COLO668 (cell line): ENCODE measurements around the gene EPYC.
"Not testable (repeated sequence)": the region's sequence is repeated elsewhere in the genome, so short reads cannot be mapped to it uniquely, and the experiment has no call there.

Experiments used
- DNase-seq: peaks from one replicate; lab custom pipeline; 2025; ENCODE audit not compliant: unreplicated experiment; lab: John Stamatoyannopoulos, UW

The EPYC gene

GRCh38 chr12:90991952-90992465 lies 12.8 kb downstream of the EPYC start:
- DNase-seq: no peak

- DNase-seq: no peak
Measured at GRCh38 chr12:90990611-90991010, 14.2 kb downstream of the EPYC start.

GRCh38 chr12:90989686-90990111 lies 15.1 kb downstream of the EPYC start:
- no peak for DNase-seq

- no peak for DNase-seq
Measured at GRCh38 chr12:90987520-90987919, 17.3 kb downstream of the EPYC start.

GRCh38 chr12:90987101-90987500 lies 17.7 kb downstream of the EPYC start:
- no peak for DNase-seq

GRCh38 chr12:90985331-90985730 lies 19.4 kb downstream of the EPYC start:
- not testable (repeated sequence) for DNase-seq

GRCh38 chr12:90984114-90984513 lies 20.7 kb downstream of the EPYC start:
- no peak for DNase-seq

GRCh38 chr12:90982170-90982569 lies 22.6 kb downstream of the EPYC start:
- DNase-seq: no peak

GRCh38 chr12:90979951-90980350 lies 24.8 kb downstream of the EPYC start:
- no peak for DNase-seq

- no peak for DNase-seq
Measured at GRCh38 chr12:90979019-90979418, 25.8 kb downstream of the EPYC start.

- DNase-seq: no peak
Measured at GRCh38 chr12:90978117-90978770, 26.5 kb downstream of the EPYC start.

GRCh38 chr12:90977224-90977623 lies 27.5 kb downstream of the EPYC start:
- no peak for DNase-seq

GRCh38 chr12:90974286-90974685 lies 30.5 kb downstream of the EPYC start:
- no peak for DNase-seq

GRCh38 chr12:90972226-90972625 lies 32.5 kb downstream of the EPYC start:
- DNase-seq: no peak

- no peak for DNase-seq
Measured at GRCh38 chr12:90970911-90971310, 33.9 kb downstream of the EPYC start.

GRCh38 chr12:90970471-90970870 lies 34.3 kb downstream of the EPYC start:
- peak; percentile 76 for DNase-seq

GRCh38 chr12:90969851-90970250 lies 34.9 kb downstream of the EPYC start:
- no peak for DNase-seq

- DNase-seq: no peak
Measured at GRCh38 chr12:90969346-90969745, 35.4 kb downstream of the EPYC start.

- no peak for DNase-seq
Measured at GRCh38 chr12:90965204-90965603, 39.6 kb downstream of the EPYC start.

- no peak for DNase-seq
Measured at GRCh38 chr12:90964616-90965015, 40.2 kb downstream of the EPYC start.

- no peak for DNase-seq
Measured at GRCh38 chr12:90963946-90964345, 40.8 kb downstream of the EPYC start.

GRCh38 chr12:90961154-90961553 lies 43.6 kb downstream of the EPYC start:
- no peak for DNase-seq

- peak; percentile 34 for DNase-seq
Measured at GRCh38 chr12:90959538-90960139, 45.1 kb downstream of the EPYC start.
